ENCODE measurements around the gene SPINK1.
"Not testable (repeated sequence)": the region's sequence is repeated elsewhere in the genome, so short reads cannot be mapped to it uniquely, and the experiment has no call there.

Gene SPINK1

DNA sequence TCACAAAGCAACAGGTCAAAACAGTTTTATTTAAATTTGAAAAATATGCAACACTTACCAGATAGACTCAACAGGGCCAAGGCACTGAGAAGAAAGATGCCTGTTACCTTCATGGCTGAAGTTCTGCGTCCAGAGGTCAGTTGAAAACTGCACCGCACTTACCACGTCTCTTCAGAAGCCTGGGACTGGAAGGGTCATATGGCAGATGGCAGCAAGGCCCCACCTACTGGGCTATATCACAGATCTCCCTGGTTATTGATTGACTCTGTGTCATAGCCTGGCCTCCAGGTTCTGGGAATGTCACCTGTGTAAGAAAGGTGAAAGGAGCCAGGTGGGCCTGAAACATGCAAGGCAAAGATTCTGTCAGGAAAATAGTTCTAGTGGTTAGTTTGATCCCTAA lies at the start of gene SPINK1:
TSS of gene SPINK1 (minus strand) at position 207 of the 400 bp plus-strand sequence. CDS start at position 113, 94 bp downstream.
- no peak for FAIRE-seq

DNA sequence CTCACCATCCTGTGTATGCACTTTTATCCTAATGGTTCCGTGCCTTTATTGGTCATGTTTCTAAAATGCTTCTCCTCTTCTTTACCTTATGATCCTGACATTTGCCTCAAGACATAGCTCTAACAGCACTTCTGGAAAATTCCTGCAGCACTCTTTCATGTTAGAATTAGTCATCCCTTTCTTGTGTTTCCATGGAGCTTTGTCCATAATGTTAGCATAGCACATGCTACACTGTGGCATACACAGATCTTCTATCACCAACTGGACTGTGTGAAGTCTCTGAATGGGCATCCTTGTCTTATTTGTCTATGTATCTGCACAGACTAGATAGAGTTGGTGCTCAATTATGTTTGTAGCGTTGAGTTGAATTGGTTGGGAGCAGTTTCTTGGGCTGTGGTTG lies 49.0 kb upstream of the SPINK1 start:
- FAIRE-seq = no peak

DNA sequence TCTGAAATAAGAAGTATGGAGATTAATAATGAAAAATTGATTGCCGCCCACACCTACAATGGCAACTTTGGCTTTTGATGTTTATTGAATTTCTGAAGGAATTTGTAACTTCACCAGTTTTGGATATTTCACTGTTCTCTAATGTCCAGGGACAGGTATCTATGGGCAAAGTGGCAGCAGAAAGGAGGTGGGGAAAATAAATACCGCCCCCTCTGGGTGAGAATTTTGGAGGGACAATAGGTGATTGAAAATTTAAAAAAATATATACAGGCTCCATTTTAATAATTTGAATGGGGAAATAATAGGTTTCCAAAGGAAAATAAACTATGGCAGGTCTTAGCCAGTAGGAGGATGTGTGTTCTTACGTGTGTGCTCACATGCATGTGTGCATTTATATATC lies 48.3 kb upstream of the SPINK1 start:
- FAIRE-seq = no peak

- FAIRE-seq = no peak
Observed at GRCh38 chr5:147878066-147878759, 46.7 kb upstream of the SPINK1 start, which contains the start of gene SCGB3A2. TSS of gene SCGB3A2 (plus strand) at chr5:147878711. CDS start at chr5:147878804, 93 bp downstream.

GRCh38 chr5:147876626-147877025 lies 45.2 kb upstream of the SPINK1 start:
- no peak for FAIRE-seq

- FAIRE-seq = no peak
Observed at GRCh38 chr5:147876141-147876540, 44.7 kb upstream of the SPINK1 start.

DNA sequence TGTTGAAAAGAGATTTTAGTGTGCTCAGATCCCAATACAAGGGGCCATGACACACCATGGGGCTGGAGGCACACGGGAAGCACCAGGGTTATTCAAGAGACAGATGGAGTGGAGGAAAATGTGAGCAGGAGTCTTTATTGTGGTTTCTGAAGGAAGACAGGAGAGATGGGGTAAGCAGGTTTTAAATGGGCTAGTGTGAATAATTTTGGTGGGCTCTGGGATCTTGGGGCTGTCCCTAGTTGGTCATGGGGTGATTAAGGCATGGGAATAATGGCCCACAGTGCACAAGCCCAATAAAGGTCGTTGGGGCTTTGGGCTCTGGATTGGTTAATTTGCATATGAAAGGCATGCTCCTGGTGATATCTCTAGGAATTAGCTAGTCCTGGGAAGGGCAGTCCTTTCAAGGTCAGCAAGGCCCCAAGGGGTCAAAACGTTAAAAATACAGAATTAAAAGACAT lies 43.5 kb upstream of the SPINK1 start:
- no peak for FAIRE-seq

GRCh38 chr5:147874118-147874875 lies 42.8 kb upstream of the SPINK1 start:
- FAIRE-seq = not testable (repeated sequence)

- not testable (repeated sequence) for FAIRE-seq
Observed at GRCh38 chr5:147872744-147873435, 41.4 kb upstream of the SPINK1 start.

GRCh38 chr5:147871980-147872549 lies 40.6 kb upstream of the SPINK1 start:
- not testable (repeated sequence) for FAIRE-seq

GRCh38 chr5:147869892-147870291 lies 38.4 kb upstream of the SPINK1 start:
- FAIRE-seq = not testable (repeated sequence)

DNA sequence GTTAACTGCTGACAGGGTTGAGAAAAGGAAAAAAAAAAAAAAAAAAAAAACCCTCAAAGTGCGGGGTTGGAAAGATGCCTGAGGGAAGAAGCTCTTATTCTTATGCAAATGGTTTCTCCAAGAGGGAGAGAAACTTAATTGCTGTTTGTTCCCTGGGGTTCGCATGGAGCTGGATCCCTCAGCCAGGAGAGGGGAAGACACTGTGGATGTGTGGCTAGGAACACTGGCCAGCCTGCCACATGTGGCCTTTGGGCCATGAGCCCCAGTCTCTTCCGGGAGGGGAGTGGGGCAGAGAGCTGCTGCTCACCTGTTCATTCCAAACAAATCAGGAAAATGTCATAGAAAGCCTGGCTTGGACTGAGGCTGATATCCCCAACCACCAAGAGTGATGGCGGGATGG lies 37.6 kb upstream of the SPINK1 start:
- FAIRE-seq = no peak

- FAIRE-seq = no peak
Observed at GRCh38 chr5:147863454-147864158, 32.1 kb upstream of the SPINK1 start.

- FAIRE-seq = no peak
Observed at GRCh38 chr5:147860641-147861025, 29.2 kb upstream of the SPINK1 start.

DNA sequence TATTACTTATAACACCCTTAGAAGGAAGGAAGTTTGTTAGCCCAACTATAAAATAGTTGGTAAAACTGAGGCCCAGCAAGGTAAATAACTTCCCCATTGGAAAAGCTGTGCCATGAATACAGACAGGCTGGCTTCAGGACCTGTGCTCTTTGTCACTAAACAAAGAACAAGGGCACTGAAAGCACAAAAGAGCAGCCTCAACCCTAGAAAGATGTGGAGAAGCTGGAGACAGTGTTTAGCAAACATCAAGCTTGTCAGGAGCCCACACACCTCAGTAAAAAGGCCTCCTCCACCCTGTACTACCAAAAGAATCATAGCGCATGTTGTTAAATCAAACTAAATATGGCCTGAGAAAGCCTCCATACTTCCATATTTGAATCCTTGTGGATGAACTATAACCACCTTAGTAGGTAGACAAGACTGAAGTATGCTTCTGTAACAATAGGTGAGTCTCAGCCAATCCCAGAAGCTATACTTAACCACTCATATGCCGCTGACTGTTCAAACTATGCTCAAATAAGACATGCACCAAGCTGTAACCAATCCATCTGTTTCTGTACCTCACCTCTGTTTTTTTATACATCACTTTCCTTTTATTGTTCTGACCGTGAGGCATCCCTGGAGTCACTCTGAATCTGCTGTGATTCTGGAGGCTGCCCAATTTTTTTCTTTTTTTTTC lies 28.6 kb upstream of the SPINK1 start:
- no peak for FAIRE-seq

DNA sequence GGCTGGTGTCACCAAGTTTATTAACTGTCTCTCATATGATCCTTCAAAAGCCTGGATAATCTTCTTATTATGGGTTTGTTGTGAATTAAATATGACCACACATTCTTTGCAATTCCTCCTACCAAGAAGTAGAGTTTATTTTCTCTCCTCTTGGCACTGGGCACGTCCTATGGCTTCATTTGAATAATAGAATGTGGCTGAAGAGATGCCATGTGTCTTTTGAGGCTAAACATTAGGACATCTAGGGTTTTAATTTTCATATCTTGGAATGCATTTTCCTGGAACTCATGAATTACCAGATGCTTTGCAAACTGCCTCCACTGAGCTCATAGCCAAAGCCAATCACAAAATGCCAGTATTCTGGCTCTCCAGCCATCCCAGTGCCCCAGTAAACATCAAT lies 27.1 kb upstream of the SPINK1 start:
- FAIRE-seq = no peak

DNA sequence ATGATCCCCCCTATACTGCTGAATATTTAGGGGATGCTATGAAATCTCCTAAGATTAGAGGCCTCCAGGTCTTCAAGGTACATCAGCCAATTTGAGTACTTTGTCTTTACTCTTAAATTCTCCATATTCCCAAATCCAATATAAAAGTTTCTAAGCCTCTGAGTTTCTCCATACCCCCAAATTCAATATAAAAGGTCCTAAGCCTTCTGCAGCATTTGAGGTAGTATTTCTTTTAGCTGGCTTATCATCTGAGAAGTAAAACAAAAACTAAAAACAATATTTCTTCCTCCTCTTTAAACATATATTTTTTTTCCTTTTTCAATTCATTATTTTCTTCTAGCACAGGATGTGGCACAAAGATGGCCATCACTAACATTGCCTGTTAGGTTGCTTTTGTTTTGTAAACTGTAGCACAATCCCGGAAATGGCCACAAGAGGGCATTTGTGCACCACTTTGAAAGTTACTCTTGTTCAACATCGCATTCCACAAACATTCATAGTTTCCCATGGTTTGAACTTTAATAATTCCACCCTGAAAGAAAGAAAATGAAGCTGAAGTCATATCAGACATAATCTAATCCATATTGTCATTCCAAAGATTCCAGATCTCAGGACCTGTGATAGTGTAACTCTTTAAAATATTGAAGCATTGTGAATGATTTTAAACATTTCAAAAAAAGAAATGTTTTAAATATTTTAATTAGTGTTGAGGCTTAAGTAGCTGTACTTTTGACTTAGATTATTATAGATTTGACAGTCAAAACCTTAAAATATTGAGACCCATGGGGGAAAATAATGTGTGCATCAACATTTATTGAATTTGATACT lies 26.0 kb upstream of the SPINK1 start:
- peak; percentile 98 for FAIRE-seq

DNA sequence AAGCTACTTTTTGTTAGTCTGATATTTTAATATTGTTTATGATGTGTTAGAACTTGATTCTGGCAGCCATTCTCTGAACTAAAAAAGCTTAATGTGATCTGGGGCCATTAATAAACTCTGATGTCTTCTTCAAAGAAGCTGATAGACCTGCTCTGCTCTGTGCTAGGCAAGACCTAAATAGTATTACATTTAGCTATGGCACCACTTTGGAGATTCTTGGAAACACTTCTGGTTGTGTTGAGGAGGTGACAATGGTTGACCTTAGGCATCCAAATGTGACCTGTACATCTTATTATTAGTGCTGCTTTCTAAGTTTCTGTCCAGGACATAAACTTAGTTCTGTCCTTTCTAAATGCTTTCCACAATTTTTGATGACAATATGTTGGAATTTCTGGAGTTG lies 25.3 kb upstream of the SPINK1 start:
- FAIRE-seq = no peak

DNA sequence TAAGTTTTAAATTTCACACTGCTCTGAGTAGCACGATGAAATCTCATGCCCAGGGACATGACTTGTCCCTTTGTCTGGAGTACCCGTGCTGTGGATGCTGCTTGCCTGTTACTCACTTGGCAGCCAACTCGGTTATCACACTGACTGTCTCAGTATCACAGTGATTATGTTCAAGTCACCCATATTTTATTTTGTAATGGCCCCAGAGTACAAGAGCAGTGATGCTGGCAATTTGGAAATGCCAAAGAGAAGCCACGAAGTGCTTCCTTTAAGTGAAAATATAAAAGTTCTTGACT lies 24.3 kb upstream of the SPINK1 start:
- no peak for FAIRE-seq

GRCh38 chr5:147854894-147855773 lies 23.7 kb upstream of the SPINK1 start:
- FAIRE-seq = no peak
